ENCODE measurements around the gene ZNF366. TPM values are rescaled to one million over a fixed set of nuclear protein-coding genes. Genes with fewer than 3 reads are reported as not detected.

The ZNF366 gene
- total RNA-seq, 1 experiment from 2014 or later: not detected

DNA sequence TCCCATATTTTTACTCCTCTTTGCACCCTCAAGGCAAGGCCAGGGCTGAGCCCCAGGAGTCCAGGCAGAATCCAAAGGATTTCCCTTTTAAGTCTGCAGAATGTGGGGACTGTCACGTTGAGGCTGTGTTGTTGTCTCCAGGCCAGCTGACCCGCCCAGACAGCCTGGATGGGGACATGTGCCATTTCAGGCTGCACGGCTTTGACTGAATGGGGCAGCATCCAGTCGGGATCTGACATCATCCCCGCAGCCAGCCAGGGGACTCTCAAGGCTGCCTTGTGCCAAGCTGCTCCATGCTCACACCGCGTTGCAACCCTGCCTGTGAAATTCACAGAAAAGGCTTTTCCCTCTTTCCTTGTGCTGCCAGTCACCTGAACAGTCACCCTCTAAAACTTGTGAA, 2.2 kb upstream of the ZNF366 start:
- Mint-ChIP-seq H3K36me3 (ENCODE audit: insufficient read depth, unreplicated experiment) (no peaks in the 10 kb centered on the region), H3K4me1 (ENCODE audit: low read depth, unreplicated experiment) (peaks cover 13% of the 10 kb centered on the region), H3K27ac (ENCODE audit: unreplicated experiment) (no peak overlapping the region), H3K4me3 (ENCODE audit: low read depth, unreplicated experiment) (no peak overlapping the region), H3K9me3 (ENCODE audit: low read depth, unreplicated experiment) (no peaks in the 10 kb centered on the region), H3K27me3 (ENCODE audit: unreplicated experiment) (peaks cover 78% of the 10 kb centered on the region)
- no peak for DNase-seq
- CTCF ChIA-PET: no interaction called here
- TF ChIP-seq CTCF (IDR thresholded peaks at IDR 0.05; ENCODE audit: unreplicated experiment): no peak
- intact Hi-C loops (cut with micrococcal nuclease; ENCODE audit: unreplicated experiment): no loop called here
- no TSS peak for BruUV-seq (replicated peaks)

GRCh38 chr5:72508241-72509170, 1.3 kb upstream of the ZNF366 start:
- H3K27me3 Mint-ChIP-seq (ENCODE audit: unreplicated experiment): peaks cover 75% of the 10 kb centered on the region
- DNase-seq: no peak
- H3K27ac Mint-ChIP-seq (ENCODE audit: unreplicated experiment): no peak overlapping the region
- TF ChIP-seq CTCF (IDR thresholded peaks at IDR 0.05; ENCODE audit: unreplicated experiment): no peak
- H3K36me3 Mint-ChIP-seq (ENCODE audit: insufficient read depth, unreplicated experiment): no peaks in the 10 kb centered on the region
- BruUV-seq (replicated peaks): no TSS peak
- CTCF ChIA-PET: no interaction called here
- H3K9me3 Mint-ChIP-seq (ENCODE audit: low read depth, unreplicated experiment): no peaks in the 10 kb centered on the region
- H3K4me1 Mint-ChIP-seq (ENCODE audit: low read depth, unreplicated experiment): peaks cover 13% of the 10 kb centered on the region
- intact Hi-C loops (cut with micrococcal nuclease; ENCODE audit: unreplicated experiment): no loop called here
- H3K4me3 Mint-ChIP-seq (ENCODE audit: low read depth, unreplicated experiment): no peak overlapping the region

DNA sequence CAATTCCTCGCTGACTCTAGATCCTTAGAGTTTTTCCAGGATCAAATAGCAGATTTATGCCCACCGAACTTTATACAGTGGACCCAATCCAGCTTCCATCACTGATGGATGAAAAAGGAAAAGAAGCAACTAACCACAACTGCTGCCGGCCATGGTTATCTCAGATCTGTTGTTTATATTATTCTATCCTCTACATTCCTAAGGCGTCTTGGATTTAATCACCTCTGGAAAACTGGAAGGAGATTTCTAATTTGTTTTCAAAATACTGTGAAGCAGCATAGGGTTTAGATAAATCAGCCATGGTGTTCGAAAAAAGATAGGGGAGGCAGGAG, 663 bp upstream of the ZNF366 start:
- BruUV-seq (replicated peaks): no TSS peak
- CTCF ChIA-PET: no interaction called here
- intact Hi-C loops (cut with micrococcal nuclease; ENCODE audit: unreplicated experiment): no loop called here

DNA sequence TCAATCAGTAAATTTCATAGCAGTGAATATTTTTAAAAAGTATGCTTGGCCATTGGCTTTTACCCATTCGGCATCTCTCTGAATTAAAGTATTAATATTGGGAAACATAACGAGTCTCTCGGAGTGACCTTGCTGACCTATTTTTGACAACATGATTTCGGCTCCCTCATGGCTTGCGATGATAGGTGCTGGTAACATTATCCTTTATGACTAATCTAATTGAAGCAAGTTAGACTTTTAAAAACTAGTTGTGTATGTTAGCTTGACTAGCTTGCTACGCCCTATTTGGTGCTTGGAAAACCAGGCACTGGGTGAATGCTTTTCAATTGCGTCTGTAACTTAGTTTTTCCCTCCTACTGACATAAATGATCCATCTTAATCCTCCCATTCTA, 1.1 kb downstream of the ZNF366 start:
- Mint-ChIP-seq H3K36me3 (ENCODE audit: insufficient read depth, unreplicated experiment) (no peaks in the 10 kb centered on the region), H3K9me3 (ENCODE audit: low read depth, unreplicated experiment) (no peaks in the 10 kb centered on the region), H3K27me3 (ENCODE audit: unreplicated experiment) (peaks cover 52% of the 10 kb centered on the region), H3K27ac (ENCODE audit: unreplicated experiment) (no peak overlapping the region), H3K4me3 (ENCODE audit: low read depth, unreplicated experiment) (no peak overlapping the region), H3K4me1 (ENCODE audit: low read depth, unreplicated experiment) (no peaks in the 10 kb centered on the region)
- no TSS peak for BruUV-seq (replicated peaks)
- TF ChIP-seq CTCF (IDR thresholded peaks at IDR 0.05; ENCODE audit: unreplicated experiment): no peak
- intact Hi-C loops (cut with micrococcal nuclease; ENCODE audit: unreplicated experiment): no loop called here
- CTCF ChIA-PET: interaction anchor here (1.4 kb wide), 1 partner anchor 17 kb away, joined by 3 read pairs; no protein-coding TSS in a partner anchor
- DNase-seq: no peak

More for the DNA sequence above, 663 bp upstream of the ZNF366 start:
- Mint-ChIP-seq H3K9me3 (ENCODE audit: low read depth, unreplicated experiment) (no peaks in the 10 kb centered on the region), H3K4me1 (ENCODE audit: low read depth, unreplicated experiment) (peaks cover 13% of the 10 kb centered on the region), H3K36me3 (ENCODE audit: insufficient read depth, unreplicated experiment) (no peaks in the 10 kb centered on the region), H3K27ac (ENCODE audit: unreplicated experiment) (no peak overlapping the region), H3K27me3 (ENCODE audit: unreplicated experiment) (peaks cover 69% of the 10 kb centered on the region), H3K4me3 (ENCODE audit: low read depth, unreplicated experiment) (no peak overlapping the region)
- DNase-seq: no peak
- no peak for TF ChIP-seq CTCF (IDR thresholded peaks at IDR 0.05; ENCODE audit: unreplicated experiment)

Data from Calu3 (cell line).